Suppressor macrophage treated with lipopolysaccharide for 1 hour (primary cell): ENCODE data around the gene GAPDHS.
A peak's percentile ranks its signal among the peaks of the same experiment; 100 is the strongest.

Experiments
- DNase-seq, 3 donors: peaks; one replicate each; pipeline ENCODE4 v3.0.0-alpha.2; 2020 to 2022

Gene GAPDHS

GRCh38 chr19:35511337-35511736 lies 21.9 kb upstream of the GAPDHS start:
- DNase-seq: no peak

GRCh38 chr19:35512831-35513627 lies 20.2 kb upstream of the GAPDHS start:
- DNase-seq: no peak

GRCh38 chr19:35513628-35514281 lies 19.5 kb upstream of the GAPDHS start, which contains the start of gene DMKN:
Gene DMKN, minus strand, starts transcription at chr19:35513649. Its CDS starts 174 bp downstream, at chr19:35513475.
- DNase-seq: no peak

GRCh38 chr19:35514282-35514809 lies 18.9 kb upstream of the GAPDHS start:
- DNase-seq: no peak

- no peak for DNase-seq
Measured at GRCh38 chr19:35516310-35516709, 16.9 kb upstream of the GAPDHS start.

- DNase-seq: no peak
Measured at GRCh38 chr19:35517342-35517741, 15.9 kb upstream of the GAPDHS start.

GRCh38 chr19:35518313-35518712 lies 14.9 kb upstream of the GAPDHS start:
- no peak for DNase-seq

- no peak for DNase-seq
Measured at GRCh38 chr19:35519291-35519690, 14.0 kb upstream of the GAPDHS start.

GRCh38 chr19:35521124-35521743 lies 12.0 kb upstream of the GAPDHS start:
- no peak for DNase-seq

GRCh38 chr19:35522745-35523327 lies 10.4 kb upstream of the GAPDHS start:
- DNase-seq: no peak

- DNase-seq: no peak
Measured at GRCh38 chr19:35524181-35524837, 8.9 kb upstream of the GAPDHS start.

- DNase-seq: no peak
Measured at GRCh38 chr19:35525873-35526272, 7.4 kb upstream of the GAPDHS start.

- DNase-seq: peak; percentile 72 to 82 (median 77)
Measured at GRCh38 chr19:35528218-35529038, 4.8 kb upstream of the GAPDHS start, which contains the start of gene SBSN. Gene SBSN, minus strand, starts transcription at chr19:35528311. Its CDS starts 30 bp downstream, at chr19:35528281.

- no peak for DNase-seq
Measured at GRCh38 chr19:35529241-35530218, 3.7 kb upstream of the GAPDHS start.

- no peak for DNase-seq
Measured at GRCh38 chr19:35531291-35531690, 2.0 kb upstream of the GAPDHS start.

GRCh38 chr19:35533822-35534392 lies 651 bp downstream of the GAPDHS start:
- peak; percentile 58 to 60 (median 59) for DNase-seq

- no peak for DNase-seq
Measured at GRCh38 chr19:35534803-35535480, 1.7 kb downstream of the GAPDHS start.

GRCh38 chr19:35539314-35539713 lies 6.1 kb downstream of the GAPDHS start:
- DNase-seq: no peak

GRCh38 chr19:35539850-35540249 lies 6.6 kb downstream of the GAPDHS start:
- no peak for DNase-seq
